Chondrocyte (in vitro differentiated cells): ENCODE measurements around the gene BARHL1. TPM values are rescaled to one million over a fixed set of nuclear protein-coding genes. Genes with fewer than 3 reads are reported as not detected.

Source experiments
- DNase-seq: peaks from one replicate; pipeline ENCODE4 v3.0.0; 2021; ENCODE audit warnings: mixed read lengths, low spot score
- H3K27ac Mint-ChIP-seq: one replicate; pipeline ENCODE4 v1.8.0; 2021; ENCODE audit warnings: mild to moderate bottlenecking, moderate library complexity, mixed read lengths; ENCODE audit not compliant: unreplicated experiment
- H3K27me3 Mint-ChIP-seq: 2 replicates; pipeline ENCODE4 v1.8.0; 2021; ENCODE audit warnings: low read depth, mixed read lengths
- H3K36me3 Mint-ChIP-seq: 2 replicates; pipeline ENCODE4 v1.8.0; 2021; ENCODE audit warnings: low read depth, mixed read lengths
- H3K4me1 Mint-ChIP-seq: 2 replicates; pipeline ENCODE4 v1.8.0; 2021; ENCODE audit warnings: low read depth, mild to moderate bottlenecking, mixed read lengths
- H3K4me3 Mint-ChIP-seq: one replicate; pipeline ENCODE4 v1.8.0; 2021; ENCODE audit warnings: mild to moderate bottlenecking, moderate library complexity, mixed read lengths; ENCODE audit not compliant: unreplicated experiment
- H3K9me3 Mint-ChIP-seq: 2 replicates; pipeline ENCODE4 v1.8.0; 2021; ENCODE audit warnings: low read depth, mixed read lengths
- total RNA-seq: library from RNA; stranded (reverse); gene quantifications from 3 replicates; pipeline ENCODE4 v1.2.1, GENCODE V29; 2021
- TF ChIP-seq, protein P1 (sequence below): fragments of 200-600 bp; sonication (generic); IDR thresholded peaks from 2 replicates; pipeline ENCODE4 v1.5.0; 2021; ENCODE audit warnings: antibody characterized with exemption, mild to moderate bottlenecking, moderate library complexity

Gene BARHL1
- total RNA-seq, 1 donor from 2014 or later, result not detected

DNA sequence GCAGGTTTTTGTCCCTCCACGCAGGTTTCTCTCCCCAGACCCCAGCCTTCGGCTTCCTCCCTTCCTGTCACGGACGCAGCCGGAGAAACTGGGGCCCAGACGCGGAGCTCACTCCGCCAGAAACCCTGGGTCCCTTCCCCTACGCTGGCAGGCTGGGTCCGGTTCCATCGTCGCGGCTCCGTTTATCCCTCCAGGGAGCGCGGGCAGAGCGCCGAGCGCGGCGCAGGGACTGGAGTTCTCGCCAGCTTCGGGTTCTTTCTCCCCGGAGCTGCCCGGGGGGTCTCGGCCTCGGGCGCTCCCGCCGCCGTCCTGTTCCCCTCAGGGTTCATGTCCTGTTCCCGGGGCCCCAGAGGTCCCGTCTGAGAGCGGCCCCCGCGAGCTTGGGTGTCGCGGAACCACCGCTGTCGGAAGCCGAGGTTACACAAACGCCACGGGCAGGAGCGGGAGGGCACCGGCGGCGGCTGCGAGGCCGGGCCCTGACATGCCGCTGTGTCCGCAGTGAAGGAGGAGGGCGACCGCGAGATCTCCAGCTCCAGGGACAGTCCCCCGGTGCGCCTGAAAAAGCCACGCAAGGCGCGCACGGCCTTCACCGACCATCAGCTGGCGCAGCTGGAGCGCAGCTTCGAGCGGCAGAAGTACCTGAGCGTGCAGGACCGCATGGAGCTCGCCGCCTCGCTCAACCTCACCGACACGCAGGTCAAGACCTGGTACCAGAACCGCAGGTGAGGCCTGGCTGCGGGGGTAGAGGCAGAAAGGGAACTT is 4.6 kb downstream of the BARHL1 start:
- Mint-ChIP-seq H3K27me3 (peaks cover 71% of the 10 kb centered on the region), H3K4me1 (peaks cover 6% of the 10 kb centered on the region), H3K27ac (no peak overlapping the region)

DNA sequence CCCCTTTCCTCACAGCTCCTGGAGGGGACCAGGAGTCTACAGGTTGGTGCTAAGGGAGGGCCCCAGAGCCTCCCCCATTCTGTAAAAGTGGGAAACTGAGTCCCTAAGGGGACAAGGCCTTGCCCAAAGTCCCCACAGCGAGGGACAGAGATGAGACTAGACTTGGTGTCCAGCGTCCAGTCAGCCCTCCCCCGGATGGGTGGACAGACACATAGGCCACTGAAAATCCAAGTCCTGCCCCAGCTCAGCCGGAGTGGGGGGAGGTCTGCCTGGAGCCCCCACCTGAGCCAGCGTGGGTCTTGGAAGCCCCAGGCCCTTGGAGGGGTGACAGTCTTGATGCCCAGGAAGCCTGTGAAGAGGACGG is 5.2 kb downstream of the BARHL1 start:
- no peak overlapping the region for H3K4me3 Mint-ChIP-seq
- no peak for DNase-seq

More for the DNA sequence above, 4.6 kb downstream of the BARHL1 start:
- TF ChIP-seq, protein P1, sequence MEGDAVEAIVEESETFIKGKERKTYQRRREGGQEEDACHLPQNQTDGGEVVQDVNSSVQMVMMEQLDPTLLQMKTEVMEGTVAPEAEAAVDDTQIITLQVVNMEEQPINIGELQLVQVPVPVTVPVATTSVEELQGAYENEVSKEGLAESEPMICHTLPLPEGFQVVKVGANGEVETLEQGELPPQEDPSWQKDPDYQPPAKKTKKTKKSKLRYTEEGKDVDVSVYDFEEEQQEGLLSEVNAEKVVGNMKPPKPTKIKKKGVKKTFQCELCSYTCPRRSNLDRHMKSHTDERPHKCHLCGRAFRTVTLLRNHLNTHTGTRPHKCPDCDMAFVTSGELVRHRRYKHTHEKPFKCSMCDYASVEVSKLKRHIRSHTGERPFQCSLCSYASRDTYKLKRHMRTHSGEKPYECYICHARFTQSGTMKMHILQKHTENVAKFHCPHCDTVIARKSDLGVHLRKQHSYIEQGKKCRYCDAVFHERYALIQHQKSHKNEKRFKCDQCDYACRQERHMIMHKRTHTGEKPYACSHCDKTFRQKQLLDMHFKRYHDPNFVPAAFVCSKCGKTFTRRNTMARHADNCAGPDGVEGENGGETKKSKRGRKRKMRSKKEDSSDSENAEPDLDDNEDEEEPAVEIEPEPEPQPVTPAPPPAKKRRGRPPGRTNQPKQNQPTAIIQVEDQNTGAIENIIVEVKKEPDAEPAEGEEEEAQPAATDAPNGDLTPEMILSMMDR, result no peak
- Mint-ChIP-seq H3K36me3 (no peaks in the 10 kb centered on the region), H3K9me3 (no peaks in the 10 kb centered on the region), H3K4me3 (no peak overlapping the region)
- no peak for DNase-seq

DNA sequence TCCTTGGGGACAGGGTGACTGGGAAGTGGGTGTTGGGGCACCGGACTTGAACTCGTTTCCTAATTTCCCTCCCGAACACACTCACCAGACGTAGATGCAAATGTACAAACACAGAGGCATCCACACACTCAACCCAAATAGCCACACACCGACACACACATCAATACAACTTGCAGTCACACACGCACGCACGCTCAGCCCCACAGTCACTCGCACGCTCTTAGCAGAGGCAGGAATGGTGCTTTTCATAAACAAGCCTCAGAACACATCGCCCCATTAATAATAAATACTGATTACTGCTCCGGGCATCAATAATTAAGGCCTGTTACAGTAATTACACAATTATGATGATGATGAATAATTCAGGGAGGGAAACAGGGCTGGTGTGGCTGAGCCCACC is 5.7 kb downstream of the BARHL1 start:
- H3K4me1 Mint-ChIP-seq, result peaks cover 5% of the 10 kb centered on the region
- H3K9me3 Mint-ChIP-seq, result no peaks in the 10 kb centered on the region
- peaks cover 3% of the 10 kb centered on the region for H3K36me3 Mint-ChIP-seq
- DNase-seq, result no peak
- no peak overlapping the region for H3K4me3 Mint-ChIP-seq
- no peak overlapping the region for H3K27ac Mint-ChIP-seq
- peaks cover 73% of the 10 kb centered on the region for H3K27me3 Mint-ChIP-seq
- TF ChIP-seq, protein P1, result no peak

More for the DNA sequence above, 5.2 kb downstream of the BARHL1 start:
- Mint-ChIP-seq H3K9me3 (no peaks in the 10 kb centered on the region), H3K27ac (no peak overlapping the region), H3K4me1 (peaks cover 5% of the 10 kb centered on the region), H3K36me3 (peaks cover 3% of the 10 kb centered on the region), H3K27me3 (peaks cover 76% of the 10 kb centered on the region)
- TF ChIP-seq, protein P1, result no peak

DNA sequence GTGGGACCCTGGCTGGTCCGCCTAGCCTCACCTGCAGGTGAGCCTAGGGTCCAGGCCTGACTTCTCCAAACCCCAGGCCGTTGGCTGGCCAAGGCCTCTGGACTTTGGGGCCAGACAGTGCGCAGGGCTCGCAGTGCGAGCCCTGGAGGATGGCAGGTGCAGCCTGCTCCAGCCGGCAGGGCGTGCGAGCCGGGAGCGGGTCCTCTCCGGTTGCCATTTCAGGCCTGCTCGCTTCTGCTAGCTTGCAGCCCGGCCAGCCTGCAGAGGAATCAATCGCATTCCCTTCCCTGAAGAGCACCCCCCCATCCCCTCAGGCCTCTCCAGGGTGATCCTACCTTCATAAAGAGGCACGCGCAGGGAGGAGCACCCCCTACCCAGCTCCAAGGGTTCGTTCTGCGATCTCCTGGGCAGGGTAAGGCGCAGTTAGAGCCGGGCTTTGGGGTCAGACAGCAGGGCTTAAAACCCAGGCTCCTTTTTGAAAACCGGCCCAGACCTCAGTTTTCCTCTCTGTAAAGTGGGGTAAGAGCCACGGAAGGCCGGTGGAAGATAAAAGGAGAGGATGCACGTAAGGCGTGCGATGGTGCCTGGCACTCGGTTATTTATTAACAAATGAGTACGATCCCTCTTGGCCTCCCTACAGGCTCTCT is 6.2 kb downstream of the BARHL1 start:
- peaks cover 5% of the 10 kb centered on the region for H3K4me1 Mint-ChIP-seq
- H3K36me3 Mint-ChIP-seq, result peaks cover 8% of the 10 kb centered on the region
- H3K27me3 Mint-ChIP-seq, result peaks cover 69% of the 10 kb centered on the region
- no peak overlapping the region for H3K4me3 Mint-ChIP-seq
- no peak for DNase-seq
- TF ChIP-seq, protein P1, result no peak
- H3K27ac Mint-ChIP-seq, result no peak overlapping the region
- no peaks in the 10 kb centered on the region for H3K9me3 Mint-ChIP-seq

DNA sequence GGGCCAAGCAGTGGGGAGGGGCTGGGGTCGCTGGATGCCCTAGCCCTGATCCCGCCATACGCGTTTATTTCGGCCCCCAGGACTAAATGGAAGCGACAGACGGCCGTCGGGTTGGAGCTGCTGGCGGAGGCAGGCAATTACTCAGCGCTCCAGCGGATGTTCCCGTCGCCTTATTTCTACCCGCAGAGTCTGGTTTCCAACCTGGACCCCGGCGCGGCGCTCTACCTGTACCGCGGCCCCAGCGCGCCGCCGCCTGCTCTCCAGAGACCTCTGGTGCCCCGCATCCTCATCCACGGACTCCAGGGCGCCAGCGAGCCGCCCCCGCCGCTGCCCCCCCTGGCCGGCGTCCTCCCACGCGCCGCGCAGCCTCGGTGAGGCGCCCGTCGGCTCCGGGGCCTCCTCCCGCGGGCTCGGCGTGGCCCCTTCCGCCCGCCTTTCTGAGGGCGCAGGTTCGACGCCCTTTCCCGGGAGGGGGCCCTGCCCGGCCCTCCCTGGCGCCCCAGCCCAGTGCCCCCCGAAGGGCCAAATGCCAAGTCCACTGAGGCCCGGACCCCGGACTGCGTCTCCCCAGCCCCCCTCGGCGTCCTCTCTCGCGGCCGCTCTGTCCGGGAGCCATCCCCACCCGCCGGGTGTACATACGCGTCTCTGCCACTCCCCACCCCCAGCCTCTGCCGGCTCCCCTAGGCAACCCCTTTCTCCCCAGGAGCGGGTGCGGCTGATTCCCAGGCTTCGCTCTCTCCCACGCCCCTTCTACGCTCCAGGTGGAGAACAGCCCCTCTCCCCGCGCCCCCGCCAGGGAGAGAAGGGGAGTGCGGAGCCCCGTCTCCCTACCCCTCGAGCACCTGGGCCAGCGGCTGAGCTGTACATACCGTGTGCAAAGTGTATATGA is 7.0 kb downstream of the BARHL1 start:
- peak overlapping the region; percentile 28 for H3K4me3 Mint-ChIP-seq
- peaks cover 63% of the 10 kb centered on the region for H3K27me3 Mint-ChIP-seq
- peaks cover 5% of the 10 kb centered on the region for H3K4me1 Mint-ChIP-seq
- no peak overlapping the region for H3K27ac Mint-ChIP-seq
- TF ChIP-seq, protein P1, result no peak
- H3K36me3 Mint-ChIP-seq, result peaks cover 11% of the 10 kb centered on the region
- DNase-seq, result peak; percentile 82
- no peaks in the 10 kb centered on the region for H3K9me3 Mint-ChIP-seq
